Ureter (tissue), 1 donor: ENCODE data around the gene SYN1. TPM values are rescaled to one million over a fixed set of nuclear protein-coding genes. Genes with fewer than 3 reads are reported as not detected.

Source experiments
- DNase-seq: peaks from one replicate; pipeline ENCODE4 v3.0.0-alpha.2; 2020; ENCODE audit warnings: low spot score
- total RNA-seq: library from RNA; stranded (reverse); gene quantifications from one replicate; pipeline ENCODE4 v1.2.4, GENCODE V29; 2023
- donor health status: DM: yes; HTN: yes; CAD: no.

The SYN1 gene
- total RNA-seq, 1 donor from 2014 or later: 1.4 TPM

DNA sequence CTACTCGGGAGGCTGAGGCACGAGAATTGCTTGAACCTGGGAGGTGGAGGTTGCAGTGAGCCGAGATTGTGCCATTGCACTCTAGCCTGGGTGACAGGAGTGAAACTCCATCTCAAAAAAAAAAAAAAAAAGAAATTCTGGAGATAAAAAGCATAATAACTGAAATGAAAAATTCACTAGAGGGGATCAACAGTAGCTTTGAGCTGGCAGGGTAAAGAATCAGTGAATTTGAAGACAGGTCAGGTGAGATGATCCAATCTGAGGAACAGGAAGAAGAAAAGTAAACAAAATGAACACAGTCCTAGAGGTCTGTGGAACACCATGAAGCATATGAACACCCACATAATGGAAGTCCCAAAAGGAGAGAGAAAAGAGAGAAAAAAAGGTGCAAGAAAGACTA, 22.4 kb downstream of the SYN1 start:
- DNase-seq: no peak

- no peak for DNase-seq
These were observed 23.4 kb downstream of the SYN1 start for GRCh38 chrX:47596256-47596655.

DNA sequence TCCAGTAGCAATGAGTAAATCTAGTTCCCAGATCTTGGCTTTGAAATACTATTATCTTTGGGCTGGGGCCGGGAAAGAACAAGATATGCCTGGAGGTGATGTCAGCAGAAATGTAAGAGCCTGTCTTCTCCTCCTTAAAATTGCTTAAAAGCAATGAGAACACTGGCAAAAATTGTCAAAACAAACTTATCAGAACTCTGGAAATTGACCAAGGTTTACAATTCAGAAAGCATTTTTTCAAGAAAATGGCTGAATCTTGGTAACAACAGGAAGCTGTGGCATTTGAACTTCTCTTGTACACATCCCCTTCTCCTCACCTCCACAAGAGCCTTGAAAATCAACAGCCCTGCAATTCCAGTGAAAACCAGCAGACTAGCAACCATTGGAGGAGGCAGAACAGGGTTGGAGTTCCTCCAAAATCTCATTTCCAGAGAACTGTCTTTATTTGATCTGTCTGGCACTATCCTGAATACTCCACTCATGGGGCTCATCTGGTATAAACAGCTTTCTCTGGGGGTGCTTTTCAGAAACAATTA, 23.9 kb downstream of the SYN1 start:
- no peak for DNase-seq

DNA sequence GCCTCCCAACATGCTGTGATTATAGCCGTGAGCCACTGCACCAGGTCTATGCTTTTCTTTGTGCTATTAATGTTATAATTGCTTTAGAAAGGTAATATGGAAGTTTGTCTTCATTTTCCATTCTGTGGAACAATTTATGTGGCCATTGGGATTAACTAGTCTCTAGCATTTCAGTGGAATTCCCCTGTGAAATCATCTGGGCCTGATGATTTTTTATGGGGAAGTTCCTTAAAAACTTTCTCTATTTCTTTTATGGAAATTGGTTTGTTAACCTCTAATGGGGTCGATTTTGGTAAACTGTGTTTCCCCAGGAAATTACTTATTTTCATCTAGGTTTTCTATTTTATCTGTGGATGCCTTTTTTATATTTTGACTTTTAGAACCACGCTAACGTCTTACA, 26.1 kb downstream of the SYN1 start:
- no peak for DNase-seq

DNA sequence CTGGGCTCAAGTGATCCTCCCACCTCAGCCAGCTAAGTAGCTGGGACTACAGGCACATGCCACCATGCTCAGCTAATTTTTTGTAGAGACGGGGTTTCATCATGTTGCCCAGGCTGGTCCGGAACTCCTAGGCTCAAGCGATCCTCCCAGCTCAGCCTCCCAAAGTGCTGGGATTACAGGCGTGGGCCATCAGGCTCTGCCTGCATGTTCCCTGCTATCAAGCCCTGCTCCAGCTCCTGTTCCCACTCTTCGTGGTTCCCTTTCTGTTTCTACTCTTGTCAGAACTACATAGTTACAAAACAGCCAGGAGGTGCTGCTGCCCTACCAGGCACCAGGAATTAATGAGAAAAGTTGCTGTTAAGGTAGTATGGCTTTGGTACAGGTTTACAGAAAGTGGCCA, 28.7 kb downstream of the SYN1 start:
- DNase-seq: no peak

GRCh38 chrX:47587906-47588735, 31.5 kb downstream of the SYN1 start:
- no peak for DNase-seq

- DNase-seq: no peak
These were observed 32.4 kb downstream of the SYN1 start for GRCh38 chrX:47587091-47587891.

GRCh38 chrX:47586043-47586787, 33.4 kb downstream of the SYN1 start:
- DNase-seq: no peak

DNA sequence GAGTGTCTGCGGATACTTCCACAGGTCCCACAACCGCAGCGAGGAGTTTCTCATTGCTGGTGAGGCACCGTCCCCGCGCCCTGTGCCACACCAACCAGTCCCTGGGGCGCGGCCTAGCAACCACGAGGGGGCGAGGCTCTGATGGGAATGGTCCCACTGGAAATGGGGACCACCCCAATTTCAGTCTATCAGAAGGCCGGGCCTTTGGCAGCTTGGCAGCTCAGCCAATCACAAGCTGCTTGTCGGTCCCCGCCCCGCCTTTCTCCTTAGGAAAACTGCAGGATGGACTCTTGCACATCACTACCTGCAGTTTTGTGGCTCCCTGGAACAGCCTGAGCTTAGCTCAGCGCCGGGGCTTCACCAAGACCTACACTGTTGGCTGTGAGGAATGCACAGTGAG, 34.4 kb downstream of the SYN1 start:
- DNase-seq: no peak

GRCh38 chrX:47584714-47585113, 34.9 kb downstream of the SYN1 start:
- no peak for DNase-seq

- no peak for DNase-seq
These were observed 36.3 kb downstream of the SYN1 start for GRCh38 chrX:47583240-47583861.

GRCh38 chrX:47581731-47582647, 37.7 kb downstream of the SYN1 start, which contains the start of gene TIMP1:
TIMP1 (plus strand) TSS chrX:47582436; CDS start chrX:47583416, 980 bp downstream.
- peak; percentile 90 for DNase-seq

GRCh38 chrX:47579537-47579936, 40.1 kb downstream of the SYN1 start:
- DNase-seq: no peak

- no peak for DNase-seq
These were observed 41.0 kb downstream of the SYN1 start for GRCh38 chrX:47578692-47579091.

GRCh38 chrX:47577901-47578300, 41.8 kb downstream of the SYN1 start:
- peak; percentile 14 for DNase-seq

DNA sequence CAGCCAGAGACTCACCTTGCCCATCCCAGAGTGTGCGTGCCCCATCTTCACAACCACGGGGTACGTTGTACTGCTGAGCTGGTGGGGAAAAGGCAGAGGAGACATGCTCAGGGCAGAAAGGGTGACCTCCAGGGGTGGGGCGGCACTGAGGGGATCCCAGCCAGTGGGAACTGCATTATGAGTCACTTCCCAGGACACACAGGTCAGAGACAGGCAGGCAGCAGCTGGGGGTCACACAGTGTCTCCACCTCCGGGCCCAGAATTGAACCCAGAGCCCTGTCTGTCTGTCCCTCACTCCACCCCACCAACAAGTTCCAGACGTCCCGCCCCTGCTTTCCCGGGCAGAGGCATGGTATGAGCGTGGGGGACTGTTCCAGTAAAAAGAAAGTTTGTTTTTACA, 42.2 kb downstream of the SYN1 start:
- DNase-seq: no peak

DNA sequence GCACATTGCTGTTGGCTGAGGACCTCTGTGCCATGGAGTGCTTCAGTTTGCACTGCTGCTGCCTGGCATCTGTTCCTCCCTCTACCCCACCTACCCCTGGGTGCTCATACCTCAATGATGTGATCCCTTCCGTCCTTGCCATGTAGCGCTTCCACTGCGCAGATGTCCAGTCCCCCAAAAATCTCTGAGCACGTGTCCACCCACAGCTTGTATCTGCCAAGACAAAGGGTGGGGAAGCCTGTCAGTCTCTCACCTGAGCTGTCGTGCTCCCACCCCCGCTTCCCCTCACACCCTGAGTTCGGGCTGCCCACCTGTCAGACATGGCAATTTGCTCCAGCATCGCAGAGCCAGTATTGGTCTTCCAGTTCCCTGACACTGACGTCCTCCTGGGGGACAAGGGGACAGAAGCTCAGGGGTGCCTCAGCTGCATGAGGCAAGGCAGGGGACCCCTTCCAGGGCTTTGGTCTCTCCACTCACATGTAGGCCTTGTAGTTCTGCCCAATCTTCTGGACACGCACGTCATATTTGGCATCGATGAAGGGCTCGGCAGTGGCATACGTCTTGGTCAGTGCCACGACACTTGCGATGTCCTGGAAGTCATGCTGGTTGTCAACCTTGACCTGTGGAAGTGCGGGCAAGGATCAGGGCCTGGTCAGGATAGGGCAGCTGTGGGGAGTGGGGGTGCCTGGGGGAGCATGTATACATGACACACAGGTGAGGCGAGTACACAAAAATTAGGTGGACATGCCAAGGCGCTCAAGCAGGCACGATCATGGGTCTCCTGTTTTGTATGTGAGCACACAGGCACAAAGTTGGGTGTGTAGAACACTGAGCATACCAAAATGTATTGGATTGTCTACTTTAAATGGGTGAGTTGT, 43.4 kb downstream of the SYN1 start:
- DNase-seq: no peak

DNA sequence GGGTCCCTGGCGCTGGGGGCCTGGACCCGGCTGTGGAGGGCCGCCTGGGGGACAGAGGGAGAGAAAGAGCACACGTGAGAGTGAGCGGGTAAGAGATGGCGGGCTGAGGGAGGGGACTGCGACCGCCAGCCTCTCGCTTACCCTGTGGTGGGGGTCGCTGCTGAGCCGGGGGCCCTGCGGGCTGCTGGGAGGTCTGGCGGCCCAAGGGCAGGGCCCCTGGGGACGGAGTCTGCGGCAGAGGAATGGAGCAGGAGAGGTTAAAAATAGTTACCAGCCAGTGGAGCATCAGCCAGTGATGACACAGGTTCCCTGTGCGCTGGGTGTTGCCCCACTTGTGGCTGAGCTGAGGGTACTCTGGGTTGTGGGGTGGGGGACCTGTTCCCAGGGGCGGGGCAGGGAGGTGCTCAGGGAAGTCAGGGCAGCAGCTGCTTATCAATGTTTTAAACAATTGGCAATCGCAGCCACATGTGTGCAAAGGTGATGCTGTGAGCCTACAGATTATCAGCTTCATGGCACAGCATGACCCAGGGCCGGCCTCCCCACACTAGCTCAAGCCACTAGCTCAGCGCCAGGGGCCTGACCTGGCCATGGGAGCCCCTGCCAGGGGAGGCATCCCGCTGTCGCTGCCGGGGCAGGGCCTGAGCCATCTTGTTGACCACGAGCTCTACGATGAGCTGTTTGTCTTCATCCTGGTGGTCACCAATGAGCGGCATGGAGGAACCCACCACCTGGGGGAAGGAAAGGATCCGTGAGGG, 44.9 kb downstream of the SYN1 start:
- no peak for DNase-seq
